ENCODE measurements around the gene MAP4K3.
A peak's percentile ranks its signal among the peaks of the same experiment; 100 is the strongest.
"Not testable (repeated sequence)": the region's sequence is repeated elsewhere in the genome, so short reads cannot be mapped to it uniquely, and the experiment has no call there.

MAP4K3 gene

DNA sequence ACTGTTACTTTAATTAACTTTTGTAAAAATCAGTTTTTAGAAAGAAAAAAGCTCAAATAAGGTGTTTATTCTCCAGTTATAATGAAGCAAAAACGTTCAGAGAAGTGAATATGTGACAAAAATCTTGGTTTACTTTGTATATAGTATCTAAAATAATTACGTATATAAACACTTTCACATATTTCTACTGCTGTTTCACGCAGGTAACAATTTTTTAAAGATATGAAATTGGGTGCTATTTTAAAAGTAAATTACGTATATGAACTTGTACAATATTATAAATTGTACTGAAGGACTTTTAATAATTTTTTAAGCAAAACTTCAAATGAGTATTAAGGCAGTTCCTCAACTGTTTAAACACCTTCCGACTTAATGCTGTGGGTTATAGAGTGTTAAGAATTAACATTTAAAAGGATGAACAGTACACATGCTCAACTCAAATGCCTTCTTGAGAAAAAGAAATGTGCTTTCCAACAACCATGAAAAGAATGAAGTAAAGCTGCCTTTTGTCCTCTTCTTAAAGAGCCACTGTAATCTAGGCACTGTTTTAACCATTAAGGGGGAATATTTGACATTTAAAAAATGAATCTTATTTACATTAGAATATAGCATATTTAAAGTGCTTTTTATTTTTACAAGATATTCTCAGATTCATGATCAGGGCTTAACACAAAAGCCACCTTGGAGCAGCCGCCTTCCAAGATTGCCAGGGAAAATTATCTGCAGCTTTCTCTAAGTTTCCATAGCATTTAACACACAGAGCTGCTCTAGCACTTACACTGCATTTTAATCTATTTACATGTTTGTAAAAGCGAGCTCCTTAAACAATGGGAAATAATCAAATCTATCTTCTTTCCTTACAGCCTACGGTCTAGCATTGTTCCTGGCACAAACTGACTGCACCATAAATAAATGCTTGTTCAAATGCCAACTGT, 136.8 kb downstream of the MAP4K3 start:
- FAIRE-seq, result no peak

DNA sequence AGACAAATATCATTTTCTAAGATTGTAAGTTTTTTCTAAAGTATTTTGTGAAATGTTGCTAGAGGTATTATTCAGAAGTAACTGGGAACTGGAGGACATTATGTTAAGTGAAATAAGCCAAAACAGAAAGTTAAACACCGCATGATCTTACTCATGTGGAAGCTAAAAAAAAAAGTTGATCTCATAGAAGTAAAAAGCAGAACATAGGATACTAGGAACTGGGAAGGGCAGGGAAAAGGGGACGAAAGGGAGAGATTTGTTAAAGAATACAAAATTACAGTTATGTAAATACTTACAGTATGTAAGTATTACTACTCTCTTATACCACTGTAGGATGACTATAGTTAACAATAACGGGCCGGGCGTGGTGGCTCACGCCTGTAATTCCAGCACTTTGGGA, 146.7 kb downstream of the MAP4K3 start:
- FAIRE-seq, result no peak

DNA sequence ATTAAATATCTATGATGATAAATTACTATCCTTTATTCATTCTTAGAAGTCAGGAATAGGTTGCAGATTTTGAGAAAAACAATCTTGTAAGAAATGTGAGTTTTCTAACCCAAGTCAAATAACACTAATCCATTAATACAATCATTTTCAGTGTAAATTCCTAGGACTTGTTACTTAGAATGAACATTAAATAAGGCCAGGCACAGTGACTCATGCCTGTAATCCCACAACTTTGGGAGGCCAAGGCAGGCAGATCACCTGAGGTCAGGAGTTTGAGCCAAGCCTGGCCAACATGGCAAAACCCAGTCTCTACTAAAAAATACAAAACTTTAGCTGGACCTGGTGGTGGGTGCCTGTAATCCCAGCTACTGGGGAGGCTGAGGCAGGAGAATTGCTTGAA, 147.5 kb downstream of the MAP4K3 start:
- FAIRE-seq, result no peak

GRCh38 chr2:39283561-39283960, 153.5 kb downstream of the MAP4K3 start:
- FAIRE-seq, result no peak

DNA sequence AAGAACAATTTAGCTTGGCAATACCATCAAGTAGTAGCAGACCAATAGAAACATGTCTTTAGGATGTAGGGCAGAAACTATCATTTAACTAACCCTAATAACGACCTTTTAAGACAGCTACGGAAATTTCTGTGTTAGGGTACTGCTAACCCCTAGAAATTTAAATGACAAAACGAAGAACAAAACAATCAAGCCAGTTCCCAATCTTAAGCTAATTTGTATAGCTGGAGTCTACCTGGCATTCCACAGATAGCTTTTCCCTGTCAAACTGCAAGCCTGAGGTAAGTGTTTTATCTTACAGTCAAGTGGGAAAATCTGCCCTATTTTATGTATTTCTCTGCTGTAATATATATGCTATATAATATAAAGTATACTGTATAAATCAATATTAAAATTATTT, 155.7 kb downstream of the MAP4K3 start:
- FAIRE-seq, result peak; percentile 53

GRCh38 chr2:39275016-39275415, 162.1 kb downstream of the MAP4K3 start:
- no peak for FAIRE-seq

DNA sequence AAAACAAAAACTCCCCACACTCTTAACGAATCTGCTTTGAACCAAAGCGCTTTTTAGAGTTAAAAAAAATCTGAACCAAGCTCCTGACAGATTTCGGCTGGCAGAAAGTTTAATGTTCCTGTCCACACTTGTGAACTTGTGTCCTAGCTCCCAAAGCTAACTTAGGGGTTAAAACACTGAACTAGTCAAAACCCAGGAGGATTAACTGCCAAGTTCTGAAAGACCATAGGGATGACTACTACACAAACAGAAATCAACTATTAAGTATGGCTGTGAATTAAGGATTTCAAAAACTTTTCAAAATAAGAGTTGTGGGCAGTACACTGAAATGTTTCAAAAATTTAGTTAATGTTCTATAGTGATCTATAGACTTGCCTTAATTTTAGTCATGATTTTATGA, 167.1 kb downstream of the MAP4K3 start:
- FAIRE-seq, result no peak

DNA sequence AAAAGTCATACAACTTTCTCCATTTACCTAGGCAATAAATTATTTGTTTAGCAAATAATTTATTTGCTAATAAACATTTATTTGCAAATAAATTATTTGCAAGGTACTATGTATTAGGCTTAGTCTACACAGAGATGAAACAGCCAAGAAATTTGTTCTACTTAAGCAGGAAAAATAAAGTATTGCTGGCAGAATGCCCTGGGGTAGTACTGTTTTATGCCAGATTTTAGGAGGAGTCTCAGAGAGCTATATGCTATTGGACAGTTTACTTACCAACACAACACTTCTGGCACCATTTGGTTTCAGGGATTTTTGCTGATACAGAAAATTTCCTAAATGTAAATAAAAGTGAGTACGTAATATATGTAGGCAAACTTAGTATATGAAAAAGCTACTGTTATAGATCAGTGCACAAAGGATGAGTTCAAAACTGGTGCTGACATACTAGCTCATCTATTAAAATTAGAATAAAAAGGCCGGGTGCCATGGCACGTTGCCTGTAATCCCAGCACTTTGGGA, 170.1 kb downstream of the MAP4K3 start:
- FAIRE-seq, result no peak

DNA sequence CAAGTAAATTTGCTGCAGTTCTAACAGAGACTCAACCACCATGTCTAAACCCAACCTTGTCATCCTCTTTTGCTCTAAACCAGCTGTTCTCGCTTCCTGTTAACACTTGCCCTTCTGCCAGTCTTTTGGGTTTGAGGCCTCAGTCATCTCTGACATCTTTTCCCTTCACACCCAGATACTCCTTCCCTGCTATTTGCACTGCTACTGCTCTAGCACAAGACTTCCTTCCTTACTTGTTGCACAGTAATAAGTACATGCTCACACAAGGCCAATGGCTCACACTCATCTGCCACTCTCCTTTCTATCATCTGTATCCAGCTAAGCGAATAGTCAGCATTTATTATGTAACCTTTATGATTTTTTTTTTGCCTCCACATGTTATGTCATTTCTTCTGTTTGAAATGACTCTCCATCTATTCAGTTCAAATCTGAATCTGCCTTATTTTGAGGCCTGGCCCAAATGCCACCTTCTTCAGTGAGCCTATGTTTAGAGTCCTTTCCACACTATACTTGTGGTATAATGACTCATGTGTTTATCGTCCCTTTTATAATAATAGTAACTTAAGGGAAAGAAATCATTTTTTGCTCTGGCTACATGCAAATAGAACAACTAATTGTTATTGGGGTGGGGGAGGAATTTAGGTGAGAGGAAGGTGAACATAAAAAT, 170.8 kb downstream of the MAP4K3 start:
- FAIRE-seq, result no peak

- FAIRE-seq, result no peak
Measured at GRCh38 chr2:39265315-39265714, 171.8 kb downstream of the MAP4K3 start.

GRCh38 chr2:39264733-39265132, 172.4 kb downstream of the MAP4K3 start:
- FAIRE-seq, result no peak

- FAIRE-seq, result no peak
Measured at GRCh38 chr2:39260087-39260486, 177.0 kb downstream of the MAP4K3 start.

DNA sequence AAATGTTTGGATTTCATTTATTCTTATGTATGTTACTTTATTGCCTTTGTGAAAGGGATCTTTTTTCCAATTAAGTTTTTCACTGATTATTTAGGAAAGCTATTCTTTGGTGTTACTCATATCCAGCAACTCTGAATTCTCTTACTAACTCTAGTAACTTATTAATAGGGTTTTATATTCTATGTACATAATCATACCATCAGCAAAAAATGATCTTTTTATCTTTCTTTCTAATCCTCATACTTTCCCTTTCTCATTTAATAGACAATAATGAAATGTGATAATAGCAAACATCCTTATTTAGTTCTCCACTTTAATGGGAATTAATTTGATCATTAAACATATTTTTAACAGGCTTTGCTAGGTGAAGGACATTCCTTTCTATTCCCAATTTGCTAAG, 181.0 kb downstream of the MAP4K3 start:
- peak; percentile 32 for FAIRE-seq

DNA sequence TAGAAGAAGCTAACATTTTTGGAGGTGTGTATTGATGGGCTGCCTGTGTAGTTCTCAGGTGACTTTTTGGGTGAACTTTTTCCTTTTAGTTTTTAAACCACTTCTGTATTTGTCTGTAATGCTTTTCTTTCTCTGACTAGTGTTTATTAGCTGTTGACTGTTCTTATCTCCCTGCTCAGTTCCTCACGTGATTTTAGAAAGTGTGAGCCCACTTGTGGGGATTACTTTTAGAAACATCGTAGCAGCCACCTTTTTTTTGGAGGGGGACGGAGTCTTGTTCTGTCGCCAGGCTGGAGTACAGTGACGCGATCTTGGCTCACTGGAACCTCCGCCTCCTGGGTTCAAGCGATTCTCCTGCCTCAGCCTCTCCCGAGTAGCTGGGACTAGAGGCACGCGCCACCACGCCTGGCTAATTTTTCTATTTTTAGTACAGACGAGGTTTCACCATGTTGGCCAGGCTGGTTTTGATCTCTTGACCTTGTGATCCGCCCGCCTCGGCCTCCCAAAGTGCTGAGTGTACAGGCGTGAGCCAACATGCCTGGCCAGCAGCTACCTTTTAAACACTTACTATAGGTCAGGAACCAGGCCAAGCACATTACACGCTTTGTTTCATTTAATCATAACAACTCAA, 184.1 kb downstream of the MAP4K3 start:
- no peak for FAIRE-seq

- no peak for FAIRE-seq
Measured at GRCh38 chr2:39247512-39248043, 189.5 kb downstream of the MAP4K3 start.

GRCh38 chr2:39246382-39246980, 190.6 kb downstream of the MAP4K3 start:
- no peak for FAIRE-seq

- not testable (repeated sequence) for FAIRE-seq
Measured at GRCh38 chr2:39244963-39245625, 192.0 kb downstream of the MAP4K3 start.

DNA sequence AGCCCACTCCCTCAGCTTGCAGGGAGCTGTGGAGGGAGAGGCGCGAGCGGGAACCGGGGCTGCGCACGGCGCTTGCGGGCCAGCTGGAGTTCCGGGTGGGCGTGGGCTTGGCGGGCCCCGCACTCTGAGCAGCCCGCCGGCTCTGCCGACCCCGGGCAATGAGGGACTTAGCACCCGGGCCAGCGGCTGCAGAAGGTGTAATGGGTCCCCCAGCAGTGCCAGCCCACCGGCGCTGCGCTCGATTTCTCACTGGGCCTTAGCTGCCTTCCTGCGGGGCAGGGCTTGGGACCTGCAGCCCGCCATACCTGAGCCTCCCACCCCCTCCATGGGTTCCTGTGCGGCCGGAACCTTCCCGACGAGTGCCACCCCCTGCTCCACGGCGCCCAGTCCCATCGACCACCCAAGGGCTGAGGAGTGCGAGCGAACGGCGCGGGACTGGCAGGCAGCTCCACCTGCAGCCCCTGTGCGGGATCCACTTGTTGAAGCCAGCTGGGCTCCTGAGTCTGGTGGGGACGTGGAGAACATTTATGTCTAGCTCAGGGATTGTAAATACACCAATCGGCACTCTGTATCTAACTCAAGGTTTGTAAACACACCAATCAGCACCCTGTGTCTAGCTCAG, 192.7 kb downstream of the MAP4K3 start:
- FAIRE-seq, result not testable (repeated sequence)

DNA sequence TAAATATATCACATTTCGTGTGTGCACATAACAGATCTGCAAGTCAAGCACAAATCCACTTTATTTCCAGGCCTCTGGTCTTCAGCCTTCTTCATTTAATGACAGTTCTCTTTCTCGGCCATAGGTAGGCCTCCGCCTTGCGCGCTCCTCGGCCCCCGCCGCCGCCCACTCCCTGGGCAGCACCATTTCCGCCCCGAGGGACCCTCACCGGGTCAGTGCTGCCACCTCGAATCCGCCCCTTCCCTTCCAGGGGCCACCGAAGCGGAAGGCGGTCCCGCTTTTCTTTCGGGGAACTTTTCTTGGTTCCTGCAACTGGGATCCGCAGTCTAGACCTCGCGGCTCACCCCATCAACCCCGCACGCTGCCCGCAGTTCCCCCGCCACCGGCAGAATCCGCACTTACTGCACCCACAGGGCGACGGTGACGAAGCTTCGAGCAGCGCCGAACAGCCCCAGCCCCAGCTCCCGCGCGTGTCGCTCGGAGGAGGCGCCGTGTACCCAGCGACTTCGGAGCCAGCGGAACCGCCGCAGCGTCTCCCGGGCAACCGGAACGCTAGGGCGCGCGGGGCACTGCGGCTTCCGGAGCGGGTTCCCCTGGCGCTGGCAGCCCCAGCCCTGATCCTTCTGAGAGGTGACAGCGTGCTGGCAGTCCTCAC, 193.5 kb downstream of the MAP4K3 start, which contains the start of gene CDKL4:
Gene CDKL4 (minus strand): TSS at position 502 of the 655 bp plus-strand sequence.
- FAIRE-seq, result no peak

DNA sequence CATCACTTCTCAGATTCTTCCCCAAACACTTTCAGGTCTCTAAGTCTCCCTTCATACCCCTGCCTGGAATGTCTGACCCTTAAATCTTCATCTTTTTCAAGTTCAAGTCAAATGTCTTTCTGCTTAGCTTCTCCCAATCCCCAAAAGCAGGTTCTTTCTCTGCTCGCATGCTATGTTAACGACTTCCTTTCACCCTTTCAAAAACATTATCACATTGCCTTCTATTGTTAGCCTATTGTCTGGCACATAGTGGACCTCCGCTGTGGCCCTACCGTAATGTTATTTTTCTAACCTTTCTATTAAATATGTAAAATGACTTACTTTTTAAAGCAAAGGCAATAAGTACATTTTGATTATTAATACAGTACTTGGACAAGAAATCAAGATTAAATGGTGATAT, 195.5 kb downstream of the MAP4K3 start:
- no peak for FAIRE-seq

- FAIRE-seq, result no peak
Measured at GRCh38 chr2:39240758-39241157, 196.3 kb downstream of the MAP4K3 start.
